Suprapubic skin (tissue), 3 donors: ENCODE results near the gene CLDN2.

Source experiments
- POLR2A ChIP-seq, 2 donors: fragments of 450-650 bp; IDR thresholded peaks; one replicate each; pipeline ENCODE4 v1.6.1; 2017; ENCODE audit warnings: antibody characterized with exemption in 2 of 2, mild to moderate bottlenecking in 2 of 2, moderate library complexity in 2 of 2
- TF ChIP-seq, protein P1 (sequence below), 2 donors: fragments of 200-600 bp in 1 of 2; fragments of 450-650 bp in 1 of 2; sonication (generic) in 1 of 2; IDR thresholded peaks; one replicate each; pipeline ENCODE4 v1.5.1; 2016 to 2019; ENCODE audit warnings: antibody characterized with exemption in 2 of 2, mild to moderate bottlenecking in 1 of 2, moderate library complexity in 1 of 2

- TF ChIP-seq, protein P1, sequence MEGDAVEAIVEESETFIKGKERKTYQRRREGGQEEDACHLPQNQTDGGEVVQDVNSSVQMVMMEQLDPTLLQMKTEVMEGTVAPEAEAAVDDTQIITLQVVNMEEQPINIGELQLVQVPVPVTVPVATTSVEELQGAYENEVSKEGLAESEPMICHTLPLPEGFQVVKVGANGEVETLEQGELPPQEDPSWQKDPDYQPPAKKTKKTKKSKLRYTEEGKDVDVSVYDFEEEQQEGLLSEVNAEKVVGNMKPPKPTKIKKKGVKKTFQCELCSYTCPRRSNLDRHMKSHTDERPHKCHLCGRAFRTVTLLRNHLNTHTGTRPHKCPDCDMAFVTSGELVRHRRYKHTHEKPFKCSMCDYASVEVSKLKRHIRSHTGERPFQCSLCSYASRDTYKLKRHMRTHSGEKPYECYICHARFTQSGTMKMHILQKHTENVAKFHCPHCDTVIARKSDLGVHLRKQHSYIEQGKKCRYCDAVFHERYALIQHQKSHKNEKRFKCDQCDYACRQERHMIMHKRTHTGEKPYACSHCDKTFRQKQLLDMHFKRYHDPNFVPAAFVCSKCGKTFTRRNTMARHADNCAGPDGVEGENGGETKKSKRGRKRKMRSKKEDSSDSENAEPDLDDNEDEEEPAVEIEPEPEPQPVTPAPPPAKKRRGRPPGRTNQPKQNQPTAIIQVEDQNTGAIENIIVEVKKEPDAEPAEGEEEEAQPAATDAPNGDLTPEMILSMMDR (IDR thresholded peaks at IDR 0.05), result no peak
- no peak for TF ChIP-seq POLR2A (IDR thresholded peaks at IDR 0.05)
These were observed 28.4 kb downstream of the CLDN2 start for GRCh38 chrX:106948641-106949040.
